Stimulated activated CD8-positive, alpha-beta memory T cell treated with anti-CD3 and anti-CD28 coated beads, Interleukin-2, amount 100 ng/mL, for 1 hour (primary cell): ENCODE data around the gene TTLL8.
"Not testable (repeated sequence)": the region's sequence is repeated elsewhere in the genome, so short reads cannot be mapped to it uniquely, and the experiment has no call there.

Source experiments
- DNase-seq, 2 donors: peaks; one replicate each; pipeline ENCODE4 v3.0.0-alpha.2; 2020; ENCODE audit warnings: low read depth in 2 of 2

Gene TTLL8

DNA sequence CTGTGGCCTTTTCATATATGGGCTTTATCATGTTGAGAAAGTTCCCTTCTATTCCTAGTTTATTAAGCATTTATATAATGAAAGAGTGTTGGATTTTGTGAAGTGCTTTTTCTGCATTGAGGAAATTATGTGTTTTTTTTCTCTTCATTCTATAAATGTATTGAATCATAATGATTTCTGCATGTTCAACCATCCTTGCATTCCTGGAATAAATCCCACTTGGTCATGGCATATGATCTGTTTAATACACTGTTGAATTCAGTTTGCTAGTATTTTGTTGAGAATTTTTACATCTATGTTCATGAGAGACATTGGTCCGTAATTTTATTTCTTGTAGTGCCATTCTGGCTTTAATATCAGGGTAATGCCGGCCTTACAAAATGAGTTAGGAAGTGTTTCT is 71.8 kb downstream of the TTLL8 start:
- DNase-seq: no peak

DNA sequence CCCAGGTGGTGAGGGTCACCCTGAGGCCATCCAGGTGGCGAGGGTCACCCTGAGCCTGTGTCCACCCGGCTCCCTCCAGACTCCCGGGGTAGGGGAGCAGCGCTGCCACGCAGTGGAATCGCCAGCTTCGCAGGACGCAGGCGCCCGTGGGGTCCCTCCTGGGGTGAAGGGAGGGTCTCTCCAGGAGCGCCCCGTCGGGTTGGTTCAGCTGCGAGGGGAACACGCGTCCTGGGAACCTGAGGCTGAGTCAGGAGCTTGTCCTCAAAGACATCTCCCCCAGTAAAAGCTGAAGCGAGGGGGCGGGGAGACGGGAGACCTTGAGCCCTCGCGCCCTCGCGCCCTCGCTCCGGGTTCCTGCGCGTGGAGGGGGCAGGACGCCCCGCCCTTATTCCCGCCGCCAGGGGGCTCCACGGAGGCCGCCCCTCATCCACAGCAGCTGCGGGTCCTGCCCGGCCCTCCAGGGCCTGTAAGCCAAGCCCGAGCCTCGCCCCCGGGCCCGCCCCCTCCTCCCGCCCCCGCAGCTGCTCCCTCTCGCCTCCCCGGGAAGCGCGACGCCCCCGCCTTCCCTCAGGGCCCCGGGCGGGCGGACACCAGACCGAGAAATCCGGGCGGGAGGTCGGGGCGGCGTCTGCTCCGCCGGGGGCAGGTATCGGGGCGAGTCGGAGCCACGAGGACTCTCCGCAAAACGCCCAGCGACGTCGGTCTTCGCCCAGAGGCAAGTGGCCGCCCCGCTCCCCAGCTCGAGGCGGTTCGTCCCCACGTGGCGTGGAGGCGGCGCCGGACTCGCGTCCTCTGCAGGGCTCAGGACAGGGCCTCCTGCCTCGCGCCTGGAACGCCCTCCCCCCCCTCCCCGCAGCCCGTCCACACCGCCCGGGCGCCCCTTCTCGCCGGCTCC is 74.7 kb downstream of the TTLL8 start:
- no peak for DNase-seq

DNA sequence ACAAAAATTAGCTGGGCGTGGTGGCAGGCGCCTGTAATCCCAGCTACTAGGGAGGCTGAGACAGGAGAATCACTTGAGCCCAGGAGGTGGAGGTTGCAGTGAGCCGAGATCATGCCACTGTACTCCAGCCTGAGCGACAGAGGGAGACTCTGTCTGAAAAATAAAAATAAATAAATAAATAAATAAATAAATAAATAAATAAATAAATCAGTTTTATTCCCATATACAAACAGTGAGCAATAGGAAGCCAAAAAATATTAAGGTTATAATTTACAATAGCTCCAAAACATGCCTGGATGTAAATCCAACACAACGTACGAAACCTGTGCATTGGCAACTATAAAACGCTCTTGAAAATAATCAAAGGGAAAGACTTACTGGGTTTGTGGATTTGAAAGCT is 76.3 kb downstream of the TTLL8 start:
- not testable (repeated sequence) for DNase-seq

DNA sequence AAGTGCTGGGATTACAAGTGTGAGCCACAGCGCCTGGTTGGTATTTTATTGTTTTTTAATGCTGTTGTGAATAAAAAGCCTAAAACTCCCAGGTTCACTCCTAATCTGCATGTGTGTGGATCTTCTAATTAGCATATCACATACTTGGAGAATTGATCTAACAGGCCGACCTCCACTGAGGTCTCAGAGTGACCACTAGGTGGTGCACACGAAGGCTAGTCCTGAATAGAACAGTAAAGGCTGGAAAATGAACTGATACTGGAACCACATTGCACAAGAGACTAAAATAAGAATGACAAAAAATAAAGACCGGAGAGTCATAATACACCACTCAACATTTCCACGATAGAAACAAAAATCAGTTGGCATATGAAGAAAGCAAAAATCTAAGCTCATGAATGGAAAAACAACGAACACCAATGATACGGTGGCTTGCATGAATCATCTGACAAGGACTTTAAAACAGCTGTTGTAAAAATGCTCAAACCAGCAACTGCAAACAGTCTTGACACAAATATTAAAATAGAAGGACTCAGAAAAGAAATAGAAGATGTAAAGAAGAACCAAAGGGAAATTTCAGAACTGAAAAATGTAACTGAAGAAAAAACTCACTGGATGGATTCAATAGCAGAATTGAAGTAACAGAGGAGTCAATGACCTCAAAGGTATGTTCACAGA is 78.4 kb downstream of the TTLL8 start:
- DNase-seq: no peak

DNA sequence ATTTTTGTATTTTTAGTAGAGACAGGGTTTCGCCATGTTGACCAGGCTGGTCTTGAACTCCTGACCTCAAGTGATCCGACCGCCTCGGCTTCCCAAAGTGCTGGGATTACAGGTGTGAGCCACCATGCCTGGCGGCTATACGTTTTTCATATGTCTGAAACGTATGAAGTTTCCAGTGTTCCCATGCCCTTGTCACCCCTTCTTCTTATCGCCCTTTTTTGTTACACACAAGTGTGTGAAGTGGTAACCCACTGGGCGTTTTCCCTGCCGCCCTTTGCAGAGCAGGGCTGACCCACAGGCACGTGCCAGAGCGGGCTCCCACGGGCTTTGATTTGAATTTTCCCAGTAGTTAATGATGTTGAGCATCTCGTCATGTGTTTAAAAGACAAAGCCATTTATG is 80.5 kb downstream of the TTLL8 start:
- DNase-seq: no peak

DNA sequence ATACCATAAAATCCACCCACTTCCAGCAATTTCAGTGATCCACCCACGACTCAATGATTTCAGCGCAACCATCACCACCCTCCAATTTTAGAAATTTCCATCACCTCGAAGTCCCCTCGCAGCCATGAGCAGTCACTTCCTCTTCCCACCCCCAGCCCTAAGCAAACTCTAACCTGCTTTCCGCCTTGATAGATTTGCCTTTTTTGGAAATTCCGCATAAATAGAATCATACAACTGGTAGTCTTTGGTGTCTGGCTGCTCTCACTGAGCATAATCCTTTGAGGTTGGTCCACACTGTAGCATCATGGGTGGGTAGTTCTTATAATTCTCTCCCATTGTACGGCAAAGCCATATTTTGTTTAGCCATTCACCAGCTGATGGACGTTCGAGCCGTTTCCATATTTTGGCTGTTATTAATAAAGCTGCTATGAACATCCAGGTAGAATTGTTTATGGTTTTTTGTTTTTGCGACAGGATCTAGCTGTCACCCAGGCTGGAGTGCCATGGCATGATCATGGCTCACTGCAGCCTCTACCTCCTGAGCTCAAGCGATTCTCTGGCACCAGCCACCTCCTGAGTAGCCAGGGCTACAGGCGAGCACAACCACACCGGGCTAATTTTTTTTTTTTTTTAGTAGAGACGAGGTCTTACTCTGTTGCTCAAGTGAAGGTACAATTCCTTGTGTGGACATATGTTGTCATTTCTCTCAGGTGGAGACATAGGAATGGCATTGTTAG is 81.5 kb downstream of the TTLL8 start:
- no peak for DNase-seq

DNA sequence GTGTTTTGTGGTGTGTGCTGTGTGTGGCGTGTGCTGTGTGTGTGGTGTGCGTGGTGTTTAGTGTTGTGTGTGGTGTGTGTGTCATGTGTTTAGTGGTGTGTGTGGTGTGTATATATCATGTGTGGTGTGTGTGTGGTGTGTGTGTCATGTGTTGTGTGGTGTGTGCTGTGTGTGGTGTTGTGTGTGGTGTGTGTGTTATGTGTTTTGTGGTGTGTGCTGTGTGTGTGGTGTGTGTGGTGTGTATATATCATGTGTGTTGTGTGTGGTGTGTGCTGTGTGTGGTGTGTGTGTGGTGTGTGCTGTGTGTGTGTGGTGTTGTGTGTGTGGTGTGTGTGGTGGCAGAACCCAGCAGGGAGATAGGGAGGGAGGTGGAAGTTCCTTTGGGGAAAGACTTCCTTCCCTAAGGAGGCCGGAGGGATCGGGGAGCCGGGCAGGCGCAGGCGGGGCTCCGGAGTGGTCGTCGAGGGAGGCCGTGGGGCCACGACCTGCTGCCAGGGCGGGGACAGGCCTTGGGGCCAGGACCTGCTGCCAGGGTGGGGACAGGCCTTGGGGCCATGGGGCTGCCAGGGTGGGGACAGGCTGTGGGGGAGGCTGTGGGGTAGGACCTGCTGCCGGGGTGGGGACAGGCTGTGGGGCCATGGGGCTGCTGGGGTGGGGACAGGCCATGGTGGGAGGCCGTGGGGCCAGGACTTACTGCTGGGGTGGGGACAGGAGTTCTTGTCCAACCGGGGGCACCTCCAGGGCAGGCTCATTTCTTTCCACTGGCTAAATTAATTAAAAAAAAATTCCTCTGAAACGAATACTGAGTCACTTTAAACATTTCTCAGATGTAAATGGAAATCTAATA is 82.3 kb downstream of the TTLL8 start:
- no peak for DNase-seq

DNA sequence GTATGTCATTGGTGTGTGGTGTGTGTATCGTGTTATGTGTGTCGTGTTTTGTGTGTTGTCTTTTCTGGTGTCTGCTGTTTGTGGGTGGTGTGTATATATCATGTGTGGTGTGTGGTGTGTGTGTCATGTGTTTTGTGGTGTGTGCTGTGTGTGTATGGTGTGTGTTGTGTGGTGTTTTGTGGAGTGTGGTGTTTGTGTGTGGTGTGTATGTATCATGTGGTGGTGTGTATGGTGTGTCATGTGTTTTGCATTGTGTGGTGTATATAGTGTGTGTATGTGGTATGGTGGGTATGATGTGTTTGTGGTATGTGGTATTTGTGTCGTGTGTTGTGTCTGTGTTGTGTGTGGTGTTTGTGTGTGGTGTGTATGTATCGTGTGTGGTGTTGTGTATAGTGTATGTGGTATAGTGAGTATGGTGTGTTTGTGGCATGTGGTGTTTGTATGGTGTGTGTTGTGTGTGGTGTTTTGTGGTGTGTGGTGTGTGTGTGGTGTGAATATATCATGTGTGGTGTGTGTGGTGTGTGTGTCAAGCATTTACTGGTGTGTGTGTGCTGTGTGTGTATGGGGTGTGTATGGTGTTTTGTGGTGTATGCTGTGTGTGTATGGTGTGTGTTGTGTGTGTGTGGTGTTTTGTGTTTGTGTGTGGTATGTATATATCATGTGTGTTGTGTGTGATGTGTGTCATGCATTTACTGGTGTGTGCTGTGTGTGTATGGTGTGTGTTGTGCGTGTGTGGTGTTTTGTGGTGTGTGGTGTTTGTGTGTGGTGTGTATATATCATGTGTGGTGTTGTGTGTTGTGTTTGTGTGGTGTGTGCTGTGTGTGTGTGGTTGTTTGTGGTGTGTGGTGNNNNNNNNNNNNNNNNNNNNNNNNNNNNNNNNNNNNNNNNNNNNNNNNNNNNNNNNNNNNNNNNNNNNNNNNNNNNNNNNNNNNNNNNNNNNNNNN is 84.8 kb downstream of the TTLL8 start:
- no peak for DNase-seq

DNA sequence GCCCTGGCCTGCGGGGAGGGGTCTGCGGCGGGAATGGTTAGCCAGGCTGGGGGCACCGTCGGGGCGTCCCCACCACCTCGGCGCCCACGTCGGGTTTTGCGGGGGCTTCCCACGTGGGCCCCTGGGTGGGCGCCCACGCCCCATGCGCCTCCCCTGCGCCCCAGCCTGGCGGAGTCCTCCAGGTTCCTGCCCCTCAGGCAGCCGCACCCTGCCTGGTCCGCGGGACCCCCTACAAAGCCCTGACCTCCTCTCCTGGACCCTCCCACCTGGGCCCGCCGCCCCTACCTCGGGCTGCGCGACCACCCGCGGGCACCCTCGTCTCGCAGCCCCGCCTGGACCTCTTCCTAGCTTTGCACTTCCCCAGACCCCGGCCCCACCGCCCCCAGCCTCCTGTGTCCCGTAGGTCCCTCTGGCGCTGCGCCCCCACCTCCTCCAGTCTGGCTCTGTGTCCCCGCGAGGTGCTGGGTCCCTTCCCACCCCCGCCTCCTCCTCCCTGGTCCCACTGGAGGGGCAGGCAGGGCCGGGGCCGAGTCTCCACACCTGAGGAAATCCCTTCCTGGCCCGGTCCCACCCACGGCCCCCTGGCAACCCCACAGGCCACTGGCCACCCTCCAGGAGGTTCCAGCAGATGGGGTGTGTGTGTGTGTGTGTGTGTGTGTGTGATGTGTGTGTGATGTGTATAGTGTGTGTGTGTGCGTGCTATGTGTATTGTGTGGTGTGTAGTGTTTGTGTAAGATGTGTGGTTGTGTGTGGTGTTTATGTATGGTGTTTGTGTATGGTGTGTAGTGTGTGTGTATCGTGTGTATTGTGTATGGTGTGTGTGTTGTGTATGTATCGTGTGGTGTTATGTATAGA is 85.7 kb downstream of the TTLL8 start:
- no peak for DNase-seq

DNA sequence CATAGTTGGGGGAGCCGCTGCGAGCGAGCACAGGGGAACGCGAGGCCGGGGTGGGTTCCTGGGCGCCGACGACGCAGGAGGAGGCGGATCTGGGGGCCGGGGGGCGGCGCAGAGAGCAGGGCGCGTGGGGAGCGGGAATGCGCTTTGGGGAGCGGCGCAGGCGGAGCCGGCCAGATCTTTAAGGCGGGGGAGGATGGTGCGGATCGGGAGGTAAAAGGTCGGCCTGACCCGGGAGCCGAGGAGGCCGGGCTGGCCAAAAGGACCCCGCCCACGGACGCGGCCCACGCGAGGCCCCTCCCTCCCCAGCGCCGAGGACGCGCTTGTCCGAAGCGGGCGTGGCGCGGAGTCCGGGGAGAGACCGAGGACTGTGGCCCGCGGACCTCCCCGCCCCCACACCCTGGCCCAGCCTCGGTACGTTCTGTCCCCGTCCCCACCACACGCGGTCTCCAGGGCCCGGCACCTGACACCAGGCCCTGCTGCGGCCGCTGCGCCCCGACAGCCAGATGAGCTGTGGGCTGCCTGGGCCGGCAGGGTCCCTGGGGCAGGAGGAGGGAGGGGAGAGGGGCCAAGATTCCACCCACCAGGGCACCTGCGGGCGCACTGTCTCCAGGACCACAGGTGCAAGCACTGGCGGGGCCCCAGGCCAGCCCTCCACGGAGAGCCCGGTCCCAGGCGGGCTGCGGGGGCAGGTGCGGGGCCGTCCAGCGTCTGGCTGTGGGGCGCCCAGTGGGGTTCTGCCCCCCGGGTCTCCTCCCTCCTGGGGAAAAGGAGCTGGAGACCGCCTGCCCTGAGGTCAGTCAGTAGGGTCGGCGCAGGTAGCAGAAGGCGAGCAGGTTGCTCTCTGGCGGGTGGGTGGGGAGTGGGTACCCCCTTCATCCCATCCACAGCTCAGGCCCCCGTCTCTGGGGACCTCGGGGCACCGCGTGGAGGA is 86.6 kb downstream of the TTLL8 start:
- no peak for DNase-seq

DNA sequence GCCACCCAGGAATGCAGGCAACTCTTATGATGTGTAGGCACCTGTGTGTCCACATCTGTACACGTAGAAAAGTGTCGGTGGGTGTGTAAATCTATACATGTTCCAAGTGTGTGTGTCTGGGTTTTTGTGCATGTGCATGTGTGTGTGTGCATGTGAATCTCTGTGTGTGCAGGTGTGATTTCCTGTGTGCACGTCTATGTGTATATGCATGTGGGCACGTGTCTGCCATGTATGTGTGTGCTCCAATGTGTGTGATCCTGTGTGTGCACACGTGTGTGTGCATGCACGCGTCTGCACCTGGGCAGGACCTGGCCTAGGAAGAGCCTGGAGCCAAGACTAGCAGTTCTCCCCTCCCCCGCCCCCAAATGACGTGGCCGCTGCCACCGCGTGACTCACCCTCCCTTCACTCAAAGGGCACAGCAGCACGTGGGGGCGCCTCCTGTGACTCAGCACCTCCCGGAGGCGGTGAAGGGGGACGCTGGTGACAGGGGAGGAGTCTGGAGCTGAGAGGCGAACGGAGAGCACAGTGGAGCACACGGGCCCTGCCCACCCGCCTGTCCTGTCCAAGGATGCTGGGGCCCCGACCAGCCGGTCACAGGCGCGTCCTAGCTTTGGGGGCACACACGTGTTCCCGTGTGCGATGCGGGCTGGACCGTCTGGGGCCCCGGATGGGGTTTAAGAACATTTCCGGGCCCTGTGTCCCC is 87.4 kb downstream of the TTLL8 start:
- DNase-seq: peak; percentile 87 to 91

DNA sequence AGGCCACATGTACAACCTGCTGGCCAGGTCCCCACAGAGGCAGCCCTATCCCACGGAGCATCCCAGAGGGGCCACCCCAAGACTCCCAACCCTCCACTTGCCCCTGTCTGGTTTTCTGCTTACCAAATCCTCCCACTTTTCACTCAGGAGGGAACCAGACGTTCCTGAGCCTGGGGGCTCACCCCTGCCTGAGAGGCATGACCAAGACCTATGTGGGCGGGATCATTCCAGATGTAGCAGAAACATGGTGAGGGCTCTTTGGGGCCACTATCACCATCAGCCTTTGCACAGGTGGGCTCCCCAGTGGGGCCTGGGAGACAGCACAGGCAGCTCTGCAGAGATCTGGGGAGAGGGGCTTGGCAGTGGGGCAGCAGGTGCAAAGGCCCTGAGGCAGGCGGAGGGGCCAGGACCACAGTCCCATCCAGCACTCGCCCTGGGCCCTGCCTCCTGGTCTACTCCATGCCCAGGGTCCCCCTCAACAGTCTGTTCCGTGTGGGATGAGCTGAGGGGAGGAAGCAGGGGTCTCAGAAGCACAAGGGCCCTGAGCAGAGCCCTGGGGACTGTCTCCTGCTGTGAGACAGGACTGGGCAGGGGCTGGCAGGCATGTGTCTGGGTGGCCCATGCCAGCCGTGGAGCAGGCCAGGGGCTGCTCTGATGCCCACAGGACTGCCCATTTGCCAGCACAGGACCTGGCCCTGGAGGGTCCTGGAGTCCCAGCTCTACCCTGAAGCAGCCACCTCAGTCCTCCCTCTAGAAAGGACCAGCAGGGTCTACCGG is 88.2 kb downstream of the TTLL8 start:
- no peak for DNase-seq

DNA sequence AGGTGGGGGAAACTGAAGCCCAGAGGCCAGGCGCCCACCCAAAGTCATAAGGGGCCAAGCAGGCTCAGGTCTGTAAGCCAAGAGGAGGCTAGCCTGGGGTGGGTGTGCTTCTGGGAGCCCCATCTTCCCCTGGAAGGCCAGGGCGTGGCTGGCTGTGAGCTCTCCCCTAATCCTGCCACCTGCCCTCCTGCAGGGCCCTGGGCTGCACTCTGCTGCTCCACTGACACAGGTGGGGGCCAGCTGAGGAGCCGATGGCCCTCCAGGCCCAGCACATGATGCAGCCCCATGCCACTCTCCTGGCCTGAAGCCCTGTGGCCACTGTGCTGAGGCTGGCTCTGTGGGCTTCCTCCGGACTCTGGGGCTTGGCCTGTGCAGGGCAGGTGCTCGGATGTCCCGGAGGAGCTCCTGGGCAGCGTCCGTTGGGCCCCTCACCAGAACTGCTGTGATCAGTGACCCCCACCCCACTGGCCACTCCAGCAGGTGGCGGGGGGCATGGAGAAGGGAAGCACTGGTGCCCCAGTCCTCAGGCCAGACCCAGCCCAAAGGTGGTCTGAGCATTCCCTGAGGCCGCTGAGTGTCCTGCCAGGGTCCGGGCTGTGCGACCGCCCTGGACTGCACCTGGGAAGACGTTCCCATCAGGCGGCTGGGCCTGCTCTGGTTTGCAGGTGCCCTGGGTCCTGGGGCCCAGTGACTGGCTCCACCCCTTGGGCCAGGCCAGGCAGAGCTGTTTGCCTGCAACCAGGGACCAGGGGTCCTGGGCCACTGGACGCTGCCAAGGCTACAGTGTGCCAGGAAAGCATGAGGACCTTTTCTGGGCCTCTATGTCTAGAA is 89.1 kb downstream of the TTLL8 start:
- DNase-seq: no peak
